GM19395 (cell line): ENCODE measurements around the gene TBCB.

Source experiments
- ATAC-seq: cut with Tn5 transposase; IDR thresholded peaks from one replicate; pipeline ENCODE4 v1.9.1; 2021; ENCODE audit warnings: mild to moderate bottlenecking, moderate library complexity; ENCODE audit not compliant: unreplicated experiment

Gene TBCB

GRCh38 chr19:36100476-36100875, 14.8 kb upstream of the TBCB start:
- no peak for ATAC-seq

- no peak for ATAC-seq
Observed at GRCh38 chr19:36101550-36102327, 13.5 kb upstream of the TBCB start.

GRCh38 chr19:36103040-36103626, 12.1 kb upstream of the TBCB start:
- ATAC-seq, result no peak

GRCh38 chr19:36103842-36104552, 11.3 kb upstream of the TBCB start:
- ATAC-seq, result no peak

GRCh38 chr19:36106441-36106840, 8.8 kb upstream of the TBCB start:
- ATAC-seq, result no peak

GRCh38 chr19:36106991-36107390, 8.3 kb upstream of the TBCB start:
- ATAC-seq, result no peak

- ATAC-seq, result no peak
Observed at GRCh38 chr19:36108684-36109083, 6.6 kb upstream of the TBCB start.

GRCh38 chr19:36110487-36111199, 4.6 kb upstream of the TBCB start, which contains the start of gene OVOL3:
Gene OVOL3 (plus strand): TSS chr19:36111143. CDS start chr19:36111203, 60 bp downstream.
- no peak for ATAC-seq

GRCh38 chr19:36111200-36111539, 4.1 kb upstream of the TBCB start:
- ATAC-seq, result no peak

GRCh38 chr19:36112678-36113077, 2.6 kb upstream of the TBCB start:
- no peak for ATAC-seq

GRCh38 chr19:36113425-36113824, 1.8 kb upstream of the TBCB start:
- no peak for ATAC-seq

GRCh38 chr19:36113894-36114720, 1.2 kb upstream of the TBCB start:
- no peak for ATAC-seq

- ATAC-seq, result peak; percentile 78
Observed at GRCh38 chr19:36114721-36115452, 381 bp upstream of the TBCB start, which contains the start of gene POLR2I. Gene POLR2I (minus strand): TSS chr19:36114875. CDS start chr19:36114856, 19 bp downstream.

GRCh38 chr19:36116344-36116637, 1.0 kb downstream of the TBCB start:
- no peak for ATAC-seq

- ATAC-seq, result no peak
Observed at GRCh38 chr19:36120092-36120983, 5.1 kb downstream of the TBCB start.

- no peak for ATAC-seq
Observed at GRCh38 chr19:36120984-36121358, 5.7 kb downstream of the TBCB start.

GRCh38 chr19:36121486-36122124, 6.3 kb downstream of the TBCB start:
- no peak for ATAC-seq

- no peak for ATAC-seq
Observed at GRCh38 chr19:36125557-36125956, 10.3 kb downstream of the TBCB start.

- peak; percentile 11 for ATAC-seq
Observed at GRCh38 chr19:36128392-36128736, 13.1 kb downstream of the TBCB start.
